ENCODE results near the gene IL12RB1. TPM values are rescaled to one million over a fixed set of nuclear protein-coding genes. Genes with fewer than 3 reads are reported as not detected.

The IL12RB1 gene
- polyA plus RNA-seq, 1 donor (not counting 4 experiments of a cell fraction or from before 2014, with no cell fraction given), result 0.09 TPM

GRCh38 chr19:18059902-18060301, 26.8 kb downstream of the IL12RB1 start:
- FAIRE-seq (no peak), DNase-seq (ENCODE audit: low read depth, low spot score) (no peak)
- dilution Hi-C loops (cut with MboI; ENCODE audit: extremely low pct_ligation_motif_present, low sequenced_read_pairs), result no loop called here
- Histone ChIP-seq H3K27ac (ENCODE audit: control insufficient read depth, insufficient read depth, low read length) (no peak overlapping the region), H3K79me2 (ENCODE audit: control insufficient read depth, insufficient read depth, low read length) (no peaks in the 10 kb centered on the region), H3K9me1 (ENCODE audit: control insufficient read depth, extremely low read depth, insufficient read depth, low read length) (no peaks in the 10 kb centered on the region), H4K20me1 (ENCODE audit: control insufficient read depth, extremely low read depth, insufficient read depth, low read length) (no peaks in the 10 kb centered on the region), H3K4me1 (ENCODE audit: control insufficient read depth, extremely low read depth, insufficient read depth, low read length) (no peaks in the 10 kb centered on the region), H3K27me3 (ENCODE audit: control insufficient read depth, extremely low read depth, insufficient read depth, low read length) (no peaks in the 10 kb centered on the region), H2AFZ (ENCODE audit: control insufficient read depth, low read length) (no peak overlapping the region), H3K9ac (ENCODE audit: control insufficient read depth, extremely low read depth, insufficient read depth, low read length) (no peak overlapping the region), H3K36me3 (ENCODE audit: control insufficient read depth in 2 of 2, extremely low read depth in 1 of 2, insufficient read depth in 2 of 2, low read length in 2 of 2) (no peaks in the 10 kb centered on the region), H3K4me3 (ENCODE audit: control insufficient read depth in 2 of 3, extremely low read depth in 1 of 3, insufficient read depth in 2 of 3, low read depth in 1 of 3, low read length in 3 of 3) (no peak overlapping the region), H3K4me2 (ENCODE audit: control insufficient read depth, extremely low read depth, insufficient read depth, low read depth, low read length) (no peak overlapping the region), H3K9me3 (ENCODE audit: control insufficient read depth, low read depth, low read length) (no peaks in the 10 kb centered on the region)
- TF ChIP-seq CTCF (optimal IDR thresholded peaks at IDR 0.05 in 1 of 3, IDR thresholded peaks at IDR 0.05 in 1 of 3, conservative IDR thresholded peaks at IDR 0.05 in 1 of 3; ENCODE audit: extremely low read depth in 1 of 3, insufficient read depth in 2 of 3, low read length in 3 of 3) (no peak), EZH2 (IDR thresholded peaks at IDR 0.05; ENCODE audit: low read length) (no peak)

GRCh38 chr19:18059297-18059696, 27.4 kb downstream of the IL12RB1 start:
- no peaks in the 10 kb centered on the region for H3K27me3 ChIP-seq (ENCODE audit: control insufficient read depth, extremely low read depth, insufficient read depth, low read length)
- H3K36me3 ChIP-seq (ENCODE audit: control insufficient read depth in 2 of 2, extremely low read depth in 1 of 2, insufficient read depth in 2 of 2, low read length in 2 of 2), result no peaks in the 10 kb centered on the region
- dilution Hi-C loops (cut with MboI; ENCODE audit: extremely low pct_ligation_motif_present, low sequenced_read_pairs), result no loop called here
- no peak overlapping the region for H3K9ac ChIP-seq (ENCODE audit: control insufficient read depth, extremely low read depth, insufficient read depth, low read length)
- TF ChIP-seq CTCF (optimal IDR thresholded peaks at IDR 0.05 in 1 of 3, IDR thresholded peaks at IDR 0.05 in 1 of 3, conservative IDR thresholded peaks at IDR 0.05 in 1 of 3; ENCODE audit: extremely low read depth in 1 of 3, insufficient read depth in 2 of 3, low read length in 3 of 3) (no peak), EZH2 (IDR thresholded peaks at IDR 0.05; ENCODE audit: low read length) (no peak)
- no peaks in the 10 kb centered on the region for H3K9me1 ChIP-seq (ENCODE audit: control insufficient read depth, extremely low read depth, insufficient read depth, low read length)
- no peak overlapping the region for H3K27ac ChIP-seq (ENCODE audit: control insufficient read depth, insufficient read depth, low read length)
- H3K4me3 ChIP-seq (ENCODE audit: control insufficient read depth in 2 of 3, extremely low read depth in 1 of 3, insufficient read depth in 2 of 3, low read depth in 1 of 3, low read length in 3 of 3), result no peak overlapping the region
- DNase-seq (ENCODE audit: low read depth, low spot score) (no peak), FAIRE-seq (no peak)
- no peaks in the 10 kb centered on the region for H3K4me1 ChIP-seq (ENCODE audit: control insufficient read depth, extremely low read depth, insufficient read depth, low read length)
- no peak overlapping the region for H2AFZ ChIP-seq (ENCODE audit: control insufficient read depth, low read length)
- H3K79me2 ChIP-seq (ENCODE audit: control insufficient read depth, insufficient read depth, low read length), result no peaks in the 10 kb centered on the region
- no peak overlapping the region for H3K4me2 ChIP-seq (ENCODE audit: control insufficient read depth, extremely low read depth, insufficient read depth, low read depth, low read length)
- H4K20me1 ChIP-seq (ENCODE audit: control insufficient read depth, extremely low read depth, insufficient read depth, low read length), result no peaks in the 10 kb centered on the region
- H3K9me3 ChIP-seq (ENCODE audit: control insufficient read depth, low read depth, low read length), result no peaks in the 10 kb centered on the region

Data from keratinocyte (primary cell).